Measurements from ENCODE around the gene AAGAB.

Gene AAGAB

GRCh38 chr15:67193223-67193990 is 61.1 kb downstream of the AAGAB start:
- no peak for DNase-seq
- in situ Hi-C loops (cut with MboI; ENCODE audit: low pct_unique_long_range_greater_than_20kb, low sequenced_read_pairs) = no loop called here

GRCh38 chr15:67192185-67192820 is 62.2 kb downstream of the AAGAB start:
- in situ Hi-C loops (cut with MboI; ENCODE audit: low pct_unique_long_range_greater_than_20kb, low sequenced_read_pairs) = no loop called here
- DNase-seq = no peak

- DNase-seq = no peak
- in situ Hi-C loops (cut with MboI; ENCODE audit: low pct_unique_long_range_greater_than_20kb, low sequenced_read_pairs) = no loop called here
Observed at GRCh38 chr15:67190813-67191212, 63.6 kb downstream of the AAGAB start.

GRCh38 chr15:67190326-67190725 is 64.1 kb downstream of the AAGAB start:
- DNase-seq = no peak
- in situ Hi-C loops (cut with MboI; ENCODE audit: low pct_unique_long_range_greater_than_20kb, low sequenced_read_pairs) = no loop called here

- in situ Hi-C loops (cut with MboI; ENCODE audit: low pct_unique_long_range_greater_than_20kb, low sequenced_read_pairs) = no loop called here
- DNase-seq = no peak
Observed at GRCh38 chr15:67189326-67190051, 65.0 kb downstream of the AAGAB start.

- no peak for DNase-seq
- in situ Hi-C loops (cut with MboI; ENCODE audit: low pct_unique_long_range_greater_than_20kb, low sequenced_read_pairs) = no loop called here
Observed at GRCh38 chr15:67188551-67189218, 65.8 kb downstream of the AAGAB start.

GRCh38 chr15:67187351-67187854 is 67.1 kb downstream of the AAGAB start:
- in situ Hi-C loops (cut with MboI; ENCODE audit: low pct_unique_long_range_greater_than_20kb, low sequenced_read_pairs) = no loop called here
- DNase-seq = no peak

- in situ Hi-C loops (cut with MboI; ENCODE audit: low pct_unique_long_range_greater_than_20kb, low sequenced_read_pairs) = no loop called here
Observed at GRCh38 chr15:67186688-67187087, 67.8 kb downstream of the AAGAB start.

GRCh38 chr15:67186226-67186649 is 68.2 kb downstream of the AAGAB start:
- in situ Hi-C loops (cut with MboI; ENCODE audit: low pct_unique_long_range_greater_than_20kb, low sequenced_read_pairs) = no loop called here

More at GRCh38 chr15:67186688-67187087, 67.8 kb downstream of the AAGAB start:
- DNase-seq = no peak

GRCh38 chr15:67185621-67186225 is 68.7 kb downstream of the AAGAB start:
- in situ Hi-C loops (cut with MboI; ENCODE audit: low pct_unique_long_range_greater_than_20kb, low sequenced_read_pairs) = no loop called here
- peak; percentile 82 for DNase-seq

More at GRCh38 chr15:67186226-67186649, 68.2 kb downstream of the AAGAB start:
- peak; percentile 81 for DNase-seq

- DNase-seq = no peak
- in situ Hi-C loops (cut with MboI; ENCODE audit: low pct_unique_long_range_greater_than_20kb, low sequenced_read_pairs) = no loop called here
Observed at GRCh38 chr15:67185051-67185450, 69.4 kb downstream of the AAGAB start.

GRCh38 chr15:67184208-67184925 is 70.1 kb downstream of the AAGAB start:
- in situ Hi-C loops (cut with MboI; ENCODE audit: low pct_unique_long_range_greater_than_20kb, low sequenced_read_pairs) = no loop called here
- DNase-seq = no peak

GRCh38 chr15:67183443-67184169 is 70.9 kb downstream of the AAGAB start:
- no peak for DNase-seq
- in situ Hi-C loops (cut with MboI; ENCODE audit: low pct_unique_long_range_greater_than_20kb, low sequenced_read_pairs) = no loop called here

- DNase-seq = no peak
- in situ Hi-C loops (cut with MboI; ENCODE audit: low pct_unique_long_range_greater_than_20kb, low sequenced_read_pairs) = no loop called here
Observed at GRCh38 chr15:67181221-67181639, 73.2 kb downstream of the AAGAB start.

GRCh38 chr15:67180514-67181191 is 73.8 kb downstream of the AAGAB start:
- in situ Hi-C loops (cut with MboI; ENCODE audit: low pct_unique_long_range_greater_than_20kb, low sequenced_read_pairs) = no loop called here
- DNase-seq = no peak

GRCh38 chr15:67180035-67180434 is 74.4 kb downstream of the AAGAB start:
- no peak for DNase-seq
- in situ Hi-C loops (cut with MboI; ENCODE audit: low pct_unique_long_range_greater_than_20kb, low sequenced_read_pairs) = no loop called here

- in situ Hi-C loops (cut with MboI; ENCODE audit: low pct_unique_long_range_greater_than_20kb, low sequenced_read_pairs) = no loop called here
- no peak for DNase-seq
Observed at GRCh38 chr15:67179411-67179995, 75.0 kb downstream of the AAGAB start.
